CD4-positive, alpha-beta T cell treated with Interleukin-17A for 1 hour (primary cell): ENCODE results near the gene SOX21.

Source experiments
- DNase-seq: peaks from one replicate; pipeline ENCODE4 v3.0.0-alpha.2; 2020

The SOX21 gene

DNA sequence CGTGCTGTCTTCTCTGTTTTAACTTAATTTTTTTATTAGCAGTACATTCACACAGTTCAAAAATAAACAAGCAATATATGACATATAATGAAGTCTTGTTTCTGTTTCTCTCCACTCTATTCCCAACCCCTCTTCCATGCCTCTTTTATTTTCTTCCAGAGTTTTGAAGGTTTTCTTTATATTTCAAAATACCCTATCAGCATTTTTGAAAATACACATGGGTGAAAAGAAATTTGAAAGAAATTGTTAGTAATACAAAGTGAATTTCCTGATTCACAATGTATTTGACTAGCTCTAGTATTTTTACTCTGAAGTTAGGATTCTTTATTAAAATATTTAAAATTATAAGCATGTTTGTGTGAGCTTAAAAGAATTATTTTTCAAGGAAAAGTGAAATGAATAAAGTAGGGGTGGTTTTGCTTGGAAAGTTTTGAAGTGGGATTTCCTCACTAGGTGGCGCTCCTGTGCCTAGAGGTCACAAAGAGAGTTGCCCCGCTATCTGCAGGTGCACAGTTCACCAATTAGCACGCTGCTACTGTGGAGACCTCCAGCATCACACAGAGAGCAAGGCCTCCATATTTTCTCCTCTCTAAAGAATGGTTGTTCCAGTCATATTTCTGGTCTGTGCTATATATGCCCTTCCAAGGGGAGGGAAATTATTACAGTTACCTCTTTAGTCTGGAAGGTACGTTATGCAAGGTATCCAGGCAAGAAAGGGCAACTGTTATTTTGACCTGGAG lies 37.6 kb downstream of the SOX21 start:
- peak; percentile 41 for DNase-seq

DNA sequence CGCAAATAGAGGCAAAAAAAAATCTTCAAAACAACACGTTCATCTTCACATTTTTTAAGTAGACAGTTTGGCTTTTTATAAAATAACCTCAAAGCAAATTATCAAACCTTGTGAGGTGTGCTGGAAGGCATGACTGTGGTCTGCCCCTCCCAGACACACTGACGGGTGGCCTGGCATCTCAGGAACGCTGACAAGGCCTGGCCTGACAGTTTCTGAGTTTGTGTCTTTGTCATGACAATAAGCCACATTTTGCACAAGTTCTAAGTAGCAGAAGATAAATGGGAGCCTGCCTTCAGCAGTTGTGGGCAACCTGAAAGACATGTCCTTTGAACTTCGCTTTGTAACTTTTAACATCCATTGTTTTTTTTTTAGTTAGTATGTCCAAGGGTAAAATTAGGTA lies 38.5 kb downstream of the SOX21 start:
- no peak for DNase-seq

DNA sequence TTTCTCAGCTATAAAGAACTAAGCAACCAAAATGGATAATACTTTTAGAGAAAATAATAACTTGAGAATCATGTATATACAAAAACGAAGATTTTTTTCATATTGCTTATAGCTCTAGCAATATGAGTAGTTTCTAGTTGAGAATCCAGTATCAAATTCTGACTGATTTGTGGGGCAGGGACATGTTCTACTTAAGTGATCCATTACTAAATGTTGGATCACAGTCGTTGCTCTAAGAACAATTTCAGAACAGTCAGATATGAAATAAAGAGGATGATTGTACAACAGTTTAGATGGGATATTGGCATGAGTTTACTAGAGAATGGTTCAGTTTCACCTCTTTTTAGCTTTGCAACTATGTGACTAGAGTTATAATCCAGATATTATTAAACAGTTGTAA lies 39.9 kb downstream of the SOX21 start:
- DNase-seq: no peak

DNA sequence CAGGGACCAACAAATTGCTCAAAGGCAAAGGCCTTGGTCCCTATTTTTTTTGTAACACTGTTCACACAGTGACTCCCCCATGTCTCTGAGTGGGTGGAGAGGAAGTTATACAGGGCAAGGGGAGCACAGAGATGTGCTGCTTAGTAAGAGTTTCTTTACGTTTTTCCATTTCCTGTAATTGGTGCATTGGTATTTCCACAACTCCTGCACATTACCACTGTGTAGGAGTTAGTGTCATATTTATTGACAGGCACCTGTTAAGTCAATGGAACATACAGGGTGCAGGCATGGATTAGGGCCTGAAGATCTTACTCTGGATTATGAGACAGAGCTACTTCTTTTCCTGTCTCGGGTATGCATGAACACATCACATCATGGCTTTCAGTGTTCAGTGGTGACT lies 45.2 kb downstream of the SOX21 start:
- no peak for DNase-seq

DNA sequence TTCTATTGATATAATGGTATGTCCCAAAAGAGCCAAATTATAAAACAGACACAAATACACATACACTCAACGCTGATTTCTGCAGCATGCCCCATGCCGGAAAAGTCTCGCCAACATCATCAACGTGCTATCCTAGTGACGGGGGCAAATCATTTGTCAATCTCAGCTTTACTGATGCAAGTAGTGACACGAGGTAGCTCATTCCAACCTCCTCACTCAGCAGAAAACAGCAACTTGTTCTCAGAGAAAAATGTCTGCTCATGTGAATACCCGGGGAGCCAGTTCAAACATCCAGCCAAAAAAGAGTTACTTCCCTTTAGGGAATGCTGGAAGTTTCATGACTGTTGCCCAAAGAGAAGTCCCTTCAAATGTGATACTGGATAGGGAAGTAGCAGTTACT lies 46.3 kb downstream of the SOX21 start:
- DNase-seq: no peak

DNA sequence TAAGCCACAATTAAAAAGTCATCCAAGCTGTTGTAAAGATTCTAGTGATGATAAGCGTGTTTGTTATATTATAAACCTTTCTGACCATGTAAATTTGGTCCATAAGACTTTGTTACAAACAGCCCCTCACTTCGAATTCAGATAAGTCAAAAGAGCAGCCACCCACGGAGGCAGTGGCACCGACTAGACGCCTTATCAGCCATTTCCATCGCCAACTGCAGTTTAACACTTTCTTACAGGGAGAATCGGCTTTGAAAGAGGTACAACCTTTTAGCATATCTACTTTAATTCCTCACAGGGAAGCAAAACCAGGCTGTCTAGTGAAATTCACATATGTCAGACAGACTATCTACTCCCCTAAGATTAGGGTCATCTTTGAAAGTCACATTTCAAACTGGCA lies 47.5 kb downstream of the SOX21 start:
- DNase-seq: no peak

DNA sequence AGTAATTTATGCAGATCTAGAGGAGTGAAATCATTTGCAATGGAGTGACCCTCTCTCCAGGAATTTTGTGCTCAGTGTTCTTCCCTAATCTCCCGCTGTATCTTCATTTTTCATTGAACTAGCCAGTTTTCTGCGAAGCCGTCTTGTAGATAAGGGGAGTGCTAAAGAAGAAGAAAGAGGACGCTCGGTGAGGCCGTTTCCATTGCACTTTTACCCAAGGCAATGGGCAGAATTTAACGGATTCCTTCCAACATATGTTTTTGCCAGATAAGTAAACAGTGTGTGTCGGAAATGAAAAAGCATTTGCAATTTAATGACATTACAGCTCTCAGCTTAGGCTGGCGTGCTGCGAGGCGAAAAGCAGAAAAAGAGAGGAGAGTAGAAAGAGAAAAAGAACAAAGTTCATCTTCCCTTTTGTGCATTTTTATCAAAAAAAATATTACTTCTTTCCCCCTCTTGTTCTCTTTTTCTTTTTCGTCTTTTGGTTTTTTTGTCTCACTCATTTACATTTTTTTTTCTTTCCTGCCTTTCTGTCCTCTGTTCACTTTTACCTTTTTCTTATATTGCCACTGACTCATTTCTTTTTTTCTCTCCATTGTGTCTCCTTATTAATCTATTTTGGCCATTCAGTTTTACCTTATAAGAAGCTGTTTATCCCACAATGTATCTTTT lies 49.9 kb downstream of the SOX21 start:
- no peak for DNase-seq

DNA sequence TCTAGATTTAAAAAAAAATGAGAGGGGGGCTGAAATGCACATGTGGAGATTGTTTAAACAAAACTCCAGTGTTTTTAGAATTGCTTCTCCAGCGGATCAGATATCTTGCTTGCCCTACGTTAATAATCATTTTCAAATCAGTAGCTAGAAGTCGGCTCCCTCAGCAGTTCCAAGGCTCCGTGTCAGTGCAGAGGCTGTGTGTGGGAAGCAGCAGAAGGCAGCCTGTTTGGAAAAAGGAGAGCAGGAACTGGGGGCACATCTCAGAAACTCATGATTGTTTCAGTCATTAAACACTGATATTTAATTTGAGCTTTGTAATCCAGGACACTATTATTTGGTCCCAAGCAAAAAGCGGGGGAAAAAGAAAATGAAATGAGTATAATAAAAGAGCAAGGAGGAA lies 50.9 kb downstream of the SOX21 start:
- no peak for DNase-seq

DNA sequence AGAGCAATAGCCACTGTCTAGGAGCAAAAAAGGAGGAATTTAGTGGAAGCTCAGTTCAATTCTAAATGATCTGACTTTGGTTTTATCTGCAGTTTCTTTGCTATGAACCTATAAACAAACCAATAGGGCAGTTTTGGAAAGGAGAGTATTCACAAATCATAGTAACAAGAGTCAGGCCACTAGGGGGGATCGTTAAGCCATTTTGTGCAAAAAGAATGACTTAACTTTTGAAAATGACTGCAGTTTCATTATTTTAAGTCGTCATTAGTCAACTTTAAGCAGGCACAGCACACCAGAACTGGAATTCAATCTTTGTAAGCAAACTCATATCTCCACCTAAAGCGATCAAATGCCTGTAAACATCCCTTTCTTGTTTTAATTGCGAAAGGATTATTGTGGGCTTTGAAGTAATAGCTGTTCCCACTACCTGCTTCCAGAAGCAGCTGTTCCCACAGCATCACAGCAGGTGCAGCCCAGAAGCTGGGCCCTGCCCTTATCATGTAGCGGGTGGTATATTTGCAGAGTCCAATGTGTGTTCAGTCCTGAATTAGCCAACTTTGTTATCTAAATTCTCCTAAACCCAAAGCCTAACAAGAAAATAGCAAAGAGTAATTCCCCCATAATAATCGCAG lies 51.5 kb downstream of the SOX21 start:
- DNase-seq: no peak
